HepG2 (cell line): ENCODE results near the gene CHST13. TPM values are rescaled to one million over a fixed set of nuclear protein-coding genes. Genes with fewer than 3 reads are reported as not detected.

Experiments used
- ATAC-seq: fragments of 200-7000 bp; cut with Tn5 transposase; 3 replicates; pipeline ENCODE4 v1.9.1; 2020; ENCODE audit warnings: mild to moderate bottlenecking, moderate library complexity
- BruUV-seq: library from RNA; stranded (reverse); fragments of 400-500 nt; replicated peaks from 2 replicates; lab custom pipeline; 2021; lab: Mats Ljungman, UMichigan
- CTCF ChIA-PET: fragments of 300-600 bp; formaldehyde crosslinking; extraction: SDS; loops from one replicate; lab custom pipeline; 2021; ENCODE audit warnings: low total read pairs, inconsistent platforms, low intra/inter-chr PET ratio; lab: Yijun Ruan, JAX
- POLR2A ChIA-PET: fragments of 350-600 bp; sonication (Branson Sonifier 250); formaldehyde crosslinking; loops from one replicate; lab custom pipeline; 2020; ENCODE audit warnings: antibody characterized with exemption, inconsistent platforms; lab: Yijun Ruan, JAX
- DNase-seq: peaks from one replicate; pipeline ENCODE4 v3.0.0-alpha.2; 2015; ENCODE audit warnings: low spot score
- FAIRE-seq: peaks from 3 replicates; lab custom pipeline; 2011; peaks lifted over from hg19 to GRCh38; lab: Jason Lieb, UNC
- H2AFZ ChIP-seq: one replicate; pipeline ENCODE4 v1.6.1; 2011; ENCODE audit warnings: low read length, inconsistent platforms
- H3K27ac ChIP-seq: fragments of 300-600 bp; 3 replicates; pipeline ENCODE4 v1.8.0; 2011; ENCODE audit warnings: mixed run types, mild to moderate bottlenecking, mixed read lengths, low read length, inconsistent platforms; ENCODE audit not compliant: insufficient read depth; ENCODE audit errors: extremely low read length
- H3K27me3 ChIP-seq, 2 experiments: fragments of 200-600 bp in 1 of 2; 2 replicates in 1 of 2; 3 replicates in 1 of 2; pipeline versions ENCODE4 v1.6.0 to v1.8.0; 2011; ENCODE audit warnings: low read length in 2 of 2, mild to moderate bottlenecking in 2 of 2, moderate library complexity in 2 of 2, inconsistent platforms in 1 of 2; ENCODE audit not compliant: insufficient read depth in 2 of 2, control insufficient read depth in 1 of 2
- H3K36me3 ChIP-seq, 2 experiments: fragments of 200-600 bp in 1 of 2; replicated peaks in 1 of 2; 2 replicates in 1 of 2; 3 replicates in 1 of 2; pipeline versions ENCODE4 v1.5.1 to v1.8.0; 2011; ENCODE audit warnings: low read length in 2 of 2, inconsistent platforms in 1 of 2; ENCODE audit not compliant: insufficient read depth in 2 of 2, control insufficient read depth in 1 of 2
- H3K4me1 ChIP-seq: 2 replicates; pipeline ENCODE4 v1.5.1; 2012; ENCODE audit warnings: low read length, inconsistent platforms; ENCODE audit not compliant: insufficient read depth
- H3K4me2 ChIP-seq: 2 replicates; pipeline ENCODE4 v1.6.0; 2011; ENCODE audit warnings: low read depth, low read length, inconsistent platforms
- H3K4me3 ChIP-seq, 3 experiments: fragments of 200-600 bp in 1 of 3; sonication (generic), shearing (Covaris generic) in 1 of 3; replicated peaks in 1 of 3; 2 replicates each; pipeline ENCODE4 v1.5.1; 2011 to 2016; ENCODE audit warnings: low read length in 3 of 3, inconsistent platforms in 2 of 3, low read depth in 2 of 3, mild to moderate bottlenecking in 2 of 3, control low read depth in 1 of 3, mixed read lengths in 1 of 3; ENCODE audit not compliant: insufficient read depth in 1 of 3
- H3K79me2 ChIP-seq: one replicate; pipeline ENCODE4 v1.6.1; 2011; ENCODE audit warnings: low read length, inconsistent platforms; ENCODE audit not compliant: insufficient read depth
- H3K9ac ChIP-seq: 2 replicates; pipeline ENCODE4 v1.6.0; 2011; ENCODE audit warnings: mild to moderate bottlenecking, low read depth, low read length, inconsistent platforms; ENCODE audit not compliant: insufficient read depth
- H3K9me3 ChIP-seq: 2 replicates; pipeline ENCODE4 v1.5.1; 2012; ENCODE audit warnings: mild to moderate bottlenecking, low read length
- H4K20me1 ChIP-seq: 2 replicates; pipeline ENCODE4 v1.6.0; 2011; ENCODE audit warnings: inconsistent platforms, mild to moderate bottlenecking, low read length, moderate library complexity; ENCODE audit not compliant: insufficient read depth
- BRD4 ChIP-seq: sonication (generic); formaldehyde crosslinking; IDR thresholded peaks from 2 replicates; pipeline ENCODE4 v1.4.0; 2020; ENCODE audit warnings: missing genetic modification reagents
- KAT8 ChIP-seq: IDR thresholded peaks from 2 replicates; pipeline ENCODE4 v1.6.1; 2016; ENCODE audit warnings: missing genetic modification reagents, missing compliant biosample characterization
- MEF2D ChIP-seq: sonication (generic); formaldehyde crosslinking; IDR thresholded peaks from 2 replicates; pipeline ENCODE4 v1.5.1; 2020; ENCODE audit warnings: mild to moderate bottlenecking, missing genetic modification reagents
- PAWR ChIP-seq: sonication (generic); formaldehyde crosslinking; IDR thresholded peaks from 2 replicates; pipeline ENCODE4 v1.4.0; 2020; ENCODE audit warnings: missing genetic modification reagents, mild to moderate bottlenecking, borderline replicate concordance
- PHF8 ChIP-seq: sonication (generic); formaldehyde crosslinking; IDR thresholded peaks from 2 replicates; pipeline ENCODE4 v1.5.0; 2020; ENCODE audit warnings: missing genetic modification reagents
- PTBP1 ChIP-seq: fragments of 200-400 bp; formaldehyde crosslinking; IDR thresholded peaks from 2 replicates; pipeline ENCODE4 v1.6.1; 2018; ENCODE audit warnings: low read length, low read depth; ENCODE audit not compliant: poor library complexity, severe bottlenecking
- RBFOX2 ChIP-seq: fragments of 200-400 bp; formaldehyde crosslinking; IDR thresholded peaks from 2 replicates; pipeline ENCODE4 v1.6.1; 2017; ENCODE audit warnings: low read depth, mild to moderate bottlenecking, low read length
- RBM39 ChIP-seq: fragments of 200-400 bp; formaldehyde crosslinking; IDR thresholded peaks from one replicate; pipeline ENCODE4 v1.6.1; 2018; ENCODE audit warnings: antibody characterized with exemption, mild to moderate bottlenecking, low read depth, low read length; ENCODE audit not compliant: poor library complexity, severe bottlenecking
- REL ChIP-seq: sonication (generic); formaldehyde crosslinking; conservative IDR thresholded peaks from 2 replicates; pipeline ENCODE4 v1.8.0; 2022; ENCODE audit warnings: mild to moderate bottlenecking, missing genetic modification reagents, moderate library complexity
- TAF1 ChIP-seq: sonication (generic); formaldehyde crosslinking; IDR thresholded peaks from 2 replicates; pipeline ENCODE4 v1.4.0; 2020; ENCODE audit warnings: missing genetic modification reagents
- ZBTB26 ChIP-seq: IDR thresholded peaks from 2 replicates; pipeline ENCODE4 v1.6.1; 2016; ENCODE audit warnings: missing compliant biosample characterization, missing genetic modification reagents, borderline replicate concordance
- ZBTB46 ChIP-seq: sonication (generic); formaldehyde crosslinking; IDR thresholded peaks from 2 replicates; pipeline ENCODE4 v1.4.0; 2020; ENCODE audit warnings: mild to moderate bottlenecking, missing genetic modification reagents, borderline replicate concordance
- ZNF142 ChIP-seq: sonication (generic); formaldehyde crosslinking; IDR thresholded peaks from 2 replicates; pipeline ENCODE4 v1.4.0; 2020; ENCODE audit warnings: missing genetic modification reagents
- ZNF788 ChIP-seq: sonication (generic); formaldehyde crosslinking; IDR thresholded peaks from 2 replicates; pipeline ENCODE4 v1.5.0; 2020; ENCODE audit warnings: mild to moderate bottlenecking, missing genetic modification reagents, borderline replicate concordance
- WGBS: methylation state at CpG from one replicate; pipeline ENCODE4 v1.1.6; 2017; ENCODE audit warnings: low lambda C conversion rate; 5-methylcytosine and 5-hydroxymethylcytosine counted together
- in situ Hi-C: cut with HindIII; loops from 2 replicates; pipeline ENCODE4 v1.10.0; 2017; ENCODE audit warnings: low pct_unique_long_range_greater_than_20kb; ENCODE audit not compliant: extremely low pct_ligation_motif_present
- intact Hi-C: fragments of 100-400 bp; cut with micrococcal nuclease; formaldehyde crosslinking; loops from one replicate; pipeline ENCODE4 v1.10.0; 2022; ENCODE audit not compliant: unreplicated experiment
- polyA plus RNA-seq, 8 experiments: library from polyadenylated mRNA; depleted of rRNA in 3 of 8; stranded (reverse) in 7 of 8; unstranded in 1 of 8; fragments of >200 nt; fragmentation: Illumina TruSeq in 4 of 8; extraction: Trizol in 4 of 8; gene quantifications; 2 replicates each; pipeline versions ENCODE4 v1.2.1 to v1.2.3, GENCODE V29; 2011 to 2016; ENCODE audit warnings: low read depth in 4 of 8, missing spikeins in 1 of 8, mixed read lengths in 1 of 8; ENCODE audit not compliant: insufficient read depth in 1 of 8
- total RNA-seq, 5 experiments: library from RNA; depleted of rRNA; stranded (reverse); fragments of >200 nt; fragmentation: Illumina TruSeq; extraction: Trizol; gene quantifications; 2 replicates each; pipeline ENCODE4 v1.2.3, GENCODE V29; 2016; ENCODE audit warnings: low read depth in 1 of 5

CHST13 gene
- total and polyA plus RNA-seq, 2 of the 13 experiments (the other 11 are each of a cell fraction or from before 2014, with no cell fraction given) = 32.0 to 43.1 TPM

- intact Hi-C loops = no loop called here
- 0 out of 2 replicates have a peak, but pooled peaks have one; percentile 44 for TF ChIP-seq ZBTB46 (CRISPR knock-in tag)
- TF ChIP-seq BRD4 (CRISPR knock-in tag) = no peak
- peak; percentile 25 for TF ChIP-seq RBM39
- TF ChIP-seq ZNF788 (CRISPR knock-in tag) = no peak
- peak; percentile 60 for TF ChIP-seq PTBP1
- TF ChIP-seq ZBTB26 (CRISPR knock-in tag) = no peak
- peak; percentile 77; the same call in 1 of the 2 replicates for TF ChIP-seq MEF2D (CRISPR knock-in tag)
- 0 out of 2 replicates have a peak, but pooled peaks have one; percentile 30 for TF ChIP-seq REL
- peak; percentile 31; the same call in 1 of the 2 replicates for TF ChIP-seq TAF1 (CRISPR knock-in tag)
- no peak for TF ChIP-seq KAT8 (CRISPR knock-in tag)
- no peak for TF ChIP-seq PAWR (CRISPR knock-in tag)
- no peak for TF ChIP-seq ZNF142 (CRISPR knock-in tag)
- TF ChIP-seq PHF8 (CRISPR knock-in tag) = peak; percentile 3; the same call in 1 of the 2 replicates
- 0 out of 2 replicates have a peak, but pooled peaks have one; percentile 89 for TF ChIP-seq RBFOX2
Measured at GRCh38 chr3:126524429-126524988, 554 bp downstream of the CHST13 start.

More at GRCh38 chr3:126524429-126524988, 554 bp downstream of the CHST13 start:
- H3K4me3 ChIP-seq = peak overlapping the region; percentile 70 to 84 (median 82)
- no peaks in the 10 kb centered on the region for H3K9me3 ChIP-seq
- H3K4me1 ChIP-seq = peaks cover 91% of the 10 kb centered on the region
- peak; percentile 69 for DNase-seq
- H3K27ac ChIP-seq = peak overlapping the region; percentile 98
- H4K20me1 ChIP-seq = no peaks in the 10 kb centered on the region
- POLR2A ChIA-PET = interaction anchor here (0.7 to 3.3 kb wide), 6 partner anchors 10 to 135 kb away, joined by 3 to 39 read pairs (median 4); partner anchors contain the start of gene ZXDC
- CTCF ChIA-PET = no interaction called here
- WGBS = 4% methylated on average over 4 of the region's 31 CpGs
- H3K9ac ChIP-seq = peak overlapping the region; percentile 88
- peak; percentile 6 for ATAC-seq
- peaks cover 16% of the 10 kb centered on the region for H3K79me2 ChIP-seq
- no peaks in the 10 kb centered on the region for H3K36me3 ChIP-seq
- H2AFZ ChIP-seq = no peak overlapping the region
- peak overlapping the region; percentile 97 for H3K4me2 ChIP-seq
- TSS peak; percentile 42 for BruUV-seq
- in situ Hi-C loops = no loop called here
- no peak for FAIRE-seq
- no peaks in the 10 kb centered on the region; a peak in 1 of 5 replicates for H3K27me3 ChIP-seq
